Fibroblast of skin of left quadriceps (primary cell): Measurements from ENCODE around the gene PCGF3.
"Not testable (repeated sequence)": the region's sequence is repeated elsewhere in the genome, so short reads cannot be mapped to it uniquely, and the experiment has no call there.

Experiments used
- DNase-seq, 2 experiments: peaks; one replicate each; pipeline ENCODE4 v3.0.0-alpha.2; 2013; ENCODE audit warnings: low read depth in 2 of 2

Gene PCGF3

DNA sequence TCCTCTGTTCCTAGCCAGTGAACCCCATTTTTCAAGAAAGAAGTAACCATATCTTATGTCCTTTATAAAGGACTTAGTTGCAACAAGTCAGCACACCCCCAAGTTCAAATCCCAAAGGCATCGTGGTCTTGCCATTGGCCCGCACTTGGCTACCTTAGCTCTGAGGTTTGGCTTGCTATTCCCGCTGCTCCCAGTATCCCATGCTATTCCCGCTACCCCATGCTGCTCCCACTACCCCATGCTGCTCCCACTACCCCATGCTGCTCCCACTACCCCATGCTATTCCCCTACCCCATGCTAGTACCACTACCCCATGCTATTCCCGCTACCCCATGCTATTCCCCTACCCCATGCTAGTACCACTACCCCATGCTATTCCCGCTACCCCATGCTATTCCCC is 37.4 kb upstream of the PCGF3 start:
- DNase-seq: not testable (repeated sequence)

DNA sequence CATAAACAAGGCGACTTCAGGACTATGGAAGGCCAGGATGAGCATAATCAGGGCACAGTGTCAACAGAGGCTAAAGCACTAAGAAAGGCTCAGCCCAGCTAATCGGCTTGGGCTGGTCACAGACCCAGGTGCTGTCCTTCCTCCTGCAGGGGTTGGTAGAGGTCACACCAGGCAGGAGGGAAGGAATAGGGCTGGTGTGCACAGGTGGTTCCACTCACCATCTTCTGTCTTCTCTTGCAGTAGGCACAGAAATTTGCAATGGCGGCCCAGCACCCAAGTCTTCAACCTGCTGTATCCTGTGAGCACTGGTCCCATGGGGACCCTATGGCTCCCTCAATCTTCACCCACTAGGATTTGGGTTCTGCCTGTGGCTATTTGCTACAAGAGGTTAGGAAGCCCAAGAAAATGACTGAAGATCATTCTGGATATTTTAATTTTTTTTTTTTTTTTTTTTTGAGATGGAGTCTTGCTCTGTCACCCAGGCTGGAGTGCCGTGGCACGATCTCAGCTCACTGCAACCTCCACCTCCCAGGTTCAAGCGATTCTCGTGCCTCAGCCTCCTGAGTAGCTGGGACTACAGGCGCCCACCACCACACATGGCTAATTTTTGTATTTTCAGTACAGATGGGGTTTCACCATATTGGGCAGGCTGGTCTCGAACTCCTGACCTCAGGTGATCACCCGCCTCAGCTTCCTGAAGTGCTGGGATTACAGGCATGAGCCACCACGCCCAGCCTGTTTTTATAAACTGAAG is 35.6 kb upstream of the PCGF3 start:
- DNase-seq: not testable (repeated sequence)

DNA sequence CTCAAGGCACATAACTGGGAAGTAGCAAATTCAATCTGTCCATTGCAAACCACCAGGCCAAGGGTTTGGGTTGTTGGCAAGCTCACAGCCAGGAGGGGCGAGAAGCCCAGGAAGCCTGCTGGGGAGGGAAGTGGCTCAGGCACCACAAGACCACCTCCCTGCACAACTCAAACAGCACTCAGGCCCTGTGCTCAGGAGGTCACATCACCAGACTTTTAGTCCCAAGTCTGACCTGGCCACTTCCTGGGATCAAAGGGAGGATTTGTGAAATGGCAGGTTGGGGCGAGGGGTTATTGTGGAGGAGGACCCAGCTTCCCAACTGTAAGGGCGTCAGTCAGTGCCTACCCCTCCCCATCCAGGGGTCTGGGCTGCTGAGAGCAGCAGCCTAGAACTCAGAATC is 33.9 kb upstream of the PCGF3 start:
- no peak for DNase-seq

DNA sequence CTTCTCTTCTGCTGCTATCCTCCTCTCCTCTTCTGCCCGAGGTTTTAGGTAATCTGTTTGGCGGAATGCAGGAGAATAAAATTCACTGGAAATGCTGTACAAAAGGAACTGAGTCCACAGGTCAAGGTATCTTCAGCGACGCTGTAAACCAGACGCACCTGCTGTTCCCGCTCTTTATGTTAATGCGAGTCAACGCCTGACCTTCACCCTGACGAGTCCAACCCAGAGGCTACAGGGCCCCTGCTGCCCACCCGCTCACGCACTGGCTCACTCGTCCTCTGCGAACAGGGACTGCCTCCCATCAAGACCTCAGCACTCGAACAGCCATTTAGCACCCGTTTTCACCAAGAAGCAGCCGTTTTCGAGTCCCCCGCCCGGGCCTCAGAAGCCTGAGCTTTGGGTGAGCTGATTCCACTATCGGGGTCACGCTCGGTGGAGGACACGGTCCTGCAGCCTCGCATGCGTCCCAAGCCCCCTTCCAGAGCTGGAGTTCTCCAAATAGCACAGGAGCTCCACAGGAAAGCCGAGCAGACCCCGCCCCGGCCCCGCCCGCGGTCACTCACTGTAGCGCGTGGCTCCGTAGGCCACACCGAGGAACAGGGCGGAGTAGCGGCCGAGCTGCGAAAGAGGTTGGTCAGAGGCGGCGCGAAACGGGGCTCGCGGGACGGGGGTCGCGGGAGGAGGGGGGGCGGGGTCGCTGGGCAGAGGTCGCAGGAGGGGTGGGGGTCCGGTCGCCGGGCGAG is 32.1 kb upstream of the PCGF3 start:
- no peak for DNase-seq

DNA sequence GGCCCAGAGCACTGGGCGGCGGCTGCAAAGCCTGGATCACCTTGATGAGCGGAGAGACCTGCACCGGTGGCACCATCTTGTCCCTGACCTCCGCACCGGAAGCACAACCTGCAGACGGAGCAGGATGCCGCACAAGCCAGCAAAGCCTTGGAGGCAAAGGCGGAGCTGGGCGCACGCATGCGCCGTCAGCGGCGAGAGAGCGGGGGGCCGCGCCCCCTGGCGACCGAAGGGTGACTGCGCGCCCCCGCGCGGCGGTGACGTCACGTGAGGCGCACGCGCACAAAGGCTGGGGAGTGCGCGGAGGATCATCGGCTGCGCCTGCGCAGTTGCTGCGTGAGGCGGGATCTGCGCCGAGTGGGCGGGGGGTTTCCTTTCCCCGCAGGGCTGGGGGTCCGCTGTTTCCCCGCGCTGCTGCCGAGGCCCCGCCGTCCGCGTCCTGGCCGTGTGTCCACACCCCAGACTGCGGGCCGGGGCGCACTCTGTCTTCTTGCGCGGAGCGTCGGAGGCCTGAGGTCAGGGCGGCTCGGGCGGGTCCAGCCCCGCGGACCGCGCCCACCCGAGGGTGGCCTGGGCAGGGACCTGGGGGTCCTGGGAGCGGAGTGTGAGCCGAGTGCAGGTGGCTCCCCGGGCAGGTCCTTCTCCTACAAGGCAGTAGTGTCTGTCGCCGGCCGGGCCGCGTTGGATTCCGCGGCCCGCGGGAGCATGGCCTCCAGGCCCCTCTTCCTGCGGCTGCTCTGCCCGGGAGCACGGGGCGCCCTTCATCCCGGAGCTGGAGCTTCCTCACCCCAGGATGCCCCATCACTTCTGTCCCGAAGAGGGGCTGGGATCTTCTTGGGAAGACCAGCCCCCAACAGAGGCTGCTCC is 31.2 kb upstream of the PCGF3 start, which contains the start of the genes ATP5ME and MYL5:
Gene ATP5ME (minus strand): TSS at position 105 of the 864 bp plus-strand sequence. CDS start 29 bp downstream, at position 76.
Gene MYL5 (plus strand): TSS at position 371 of the 864 bp plus-strand sequence. CDS start 3,485 bp downstream, outside the sequence.
- peak; percentile 90 for DNase-seq

DNA sequence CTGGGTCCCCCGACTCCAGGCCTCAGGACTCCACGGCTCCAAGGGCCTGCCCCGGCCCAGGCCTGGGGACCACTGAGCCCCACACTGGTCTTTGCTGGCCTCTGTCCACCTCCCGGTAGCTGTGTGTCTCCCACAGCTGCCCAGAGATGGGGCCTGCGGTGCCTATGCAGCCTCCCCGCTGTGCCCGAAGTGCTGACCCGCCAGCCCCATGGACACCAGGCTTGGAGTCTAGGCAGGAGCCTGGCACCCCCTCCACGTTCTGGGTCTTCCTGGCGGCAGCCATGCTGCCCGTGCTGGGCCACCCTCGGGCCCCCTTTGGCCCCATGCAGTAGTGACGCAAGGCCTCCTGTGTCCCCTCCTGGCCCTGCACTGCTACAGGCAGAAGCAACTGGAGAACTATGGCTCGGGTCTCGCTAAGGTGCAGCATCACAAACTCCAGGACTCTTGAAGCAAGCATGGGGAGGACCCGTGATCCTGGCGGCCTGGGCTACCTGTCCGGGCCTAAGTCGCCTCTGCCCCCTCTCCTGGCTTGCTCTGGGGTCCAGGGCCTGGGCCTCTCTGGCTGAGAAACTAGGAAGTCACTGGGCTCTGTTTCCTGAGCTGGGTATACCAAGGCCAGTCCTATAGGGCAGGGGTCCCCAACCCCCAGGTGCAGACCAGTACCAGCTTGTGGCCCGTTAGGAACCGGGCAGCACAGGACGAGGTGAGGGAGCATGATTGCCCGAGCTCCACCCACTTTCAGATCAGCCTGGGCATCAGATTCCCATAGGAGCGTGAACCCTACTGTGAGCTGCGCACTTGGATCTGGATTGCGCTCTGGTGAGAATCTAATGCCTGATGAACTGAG is 30.4 kb upstream of the PCGF3 start:
- DNase-seq: no peak

DNA sequence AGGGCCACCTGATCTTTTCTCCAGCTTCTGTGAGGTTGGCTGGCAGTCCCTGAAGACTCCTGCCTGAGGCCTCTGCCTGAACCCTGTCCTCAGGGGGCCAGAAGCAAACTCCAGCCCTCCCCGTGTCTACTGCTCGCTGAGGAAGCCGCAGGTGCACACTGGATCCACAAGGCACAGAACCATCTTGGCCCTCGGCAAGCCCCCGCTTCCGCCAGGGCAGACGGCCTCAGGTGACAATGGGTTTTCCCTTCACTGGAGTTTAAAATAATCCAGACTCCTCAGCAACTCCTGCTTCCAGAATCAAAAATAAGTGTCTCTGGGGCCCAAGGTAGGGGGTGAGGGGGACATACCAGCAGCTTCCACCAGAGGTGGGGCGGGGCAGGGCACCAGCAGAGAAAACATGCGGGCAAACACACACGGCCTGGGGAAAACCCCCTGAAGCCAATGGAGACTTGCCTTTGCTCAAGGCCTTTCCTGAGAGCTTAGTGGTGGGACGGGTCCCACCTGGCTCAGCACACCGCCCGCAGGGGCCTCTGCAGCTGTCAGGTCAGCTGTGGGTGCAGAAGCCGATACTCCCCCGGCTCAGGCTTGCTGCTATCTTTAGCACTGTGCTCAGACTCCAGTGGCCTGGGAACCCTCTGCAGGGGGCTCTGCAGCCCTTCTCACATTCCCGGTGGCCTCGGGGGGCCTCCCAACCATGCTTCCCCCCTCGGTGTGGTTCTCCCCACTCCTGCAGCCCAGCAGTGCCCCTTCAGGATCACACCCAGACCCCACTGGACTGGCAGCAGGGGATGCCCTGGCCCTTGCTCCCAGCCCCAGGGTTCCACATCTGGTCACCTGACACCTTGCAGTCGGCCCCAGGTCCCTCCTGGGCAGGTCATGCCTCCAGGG is 29.4 kb upstream of the PCGF3 start:
- no peak for DNase-seq

DNA sequence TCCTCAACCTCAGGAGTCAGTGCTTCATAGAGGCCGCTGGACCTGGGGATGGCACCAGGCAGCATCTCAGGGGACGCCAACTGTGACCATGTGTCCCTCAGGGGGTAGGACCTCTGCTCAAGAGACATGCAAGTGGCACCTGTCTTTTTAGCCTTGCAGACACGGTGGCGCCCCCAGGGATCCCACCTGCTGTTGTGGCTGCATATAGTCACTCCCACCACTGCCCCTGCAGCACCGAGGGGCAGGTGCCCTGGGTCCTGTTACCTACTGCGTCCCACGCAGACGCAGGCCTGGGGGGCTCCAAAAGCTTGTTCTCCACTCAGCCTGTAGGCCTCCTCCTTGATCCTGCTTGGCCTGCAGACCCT is 28.8 kb upstream of the PCGF3 start:
- no peak for DNase-seq

DNA sequence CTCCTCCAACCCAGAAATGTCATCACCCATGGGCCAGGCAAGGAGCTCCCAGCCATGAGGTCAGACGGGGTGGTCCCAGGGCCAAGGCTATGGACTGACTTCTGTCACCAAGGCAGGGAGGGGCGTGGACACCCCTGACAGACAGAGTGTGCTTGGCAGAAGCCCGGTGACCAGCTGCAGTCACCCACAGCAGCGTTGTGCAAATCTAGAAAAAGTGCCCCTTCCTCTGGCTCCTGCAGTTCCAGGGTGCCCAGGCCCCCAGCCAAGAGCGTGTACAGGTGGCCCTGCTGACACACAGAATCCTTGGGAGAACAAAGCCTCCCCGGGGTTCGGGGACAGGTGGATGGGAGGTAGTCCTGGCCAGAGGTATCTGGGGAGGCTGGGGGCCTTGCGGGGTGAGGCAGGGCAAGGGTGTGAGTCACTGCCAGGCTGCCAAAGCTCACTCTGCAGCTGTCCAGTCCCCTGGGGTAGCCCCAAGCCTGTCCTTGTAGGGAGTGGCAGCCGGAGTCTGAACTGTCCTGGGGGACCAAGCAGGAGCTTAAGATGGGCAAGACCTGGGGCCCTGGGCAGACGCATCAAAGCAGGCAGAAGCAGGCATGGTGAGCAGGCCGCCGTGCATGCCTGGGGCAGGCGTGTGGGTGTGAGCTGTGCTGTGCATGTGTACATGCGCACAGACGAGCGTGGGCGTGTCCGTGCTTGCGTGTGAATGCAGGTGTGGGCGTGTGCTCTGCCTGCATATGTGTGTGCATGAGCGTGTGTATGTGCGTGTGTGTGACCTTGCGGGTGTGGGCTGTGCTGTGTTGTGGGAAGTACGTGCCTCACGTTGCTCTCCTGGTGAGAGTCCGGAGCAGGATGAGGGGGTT is 28.0 kb upstream of the PCGF3 start:
- no peak for DNase-seq

DNA sequence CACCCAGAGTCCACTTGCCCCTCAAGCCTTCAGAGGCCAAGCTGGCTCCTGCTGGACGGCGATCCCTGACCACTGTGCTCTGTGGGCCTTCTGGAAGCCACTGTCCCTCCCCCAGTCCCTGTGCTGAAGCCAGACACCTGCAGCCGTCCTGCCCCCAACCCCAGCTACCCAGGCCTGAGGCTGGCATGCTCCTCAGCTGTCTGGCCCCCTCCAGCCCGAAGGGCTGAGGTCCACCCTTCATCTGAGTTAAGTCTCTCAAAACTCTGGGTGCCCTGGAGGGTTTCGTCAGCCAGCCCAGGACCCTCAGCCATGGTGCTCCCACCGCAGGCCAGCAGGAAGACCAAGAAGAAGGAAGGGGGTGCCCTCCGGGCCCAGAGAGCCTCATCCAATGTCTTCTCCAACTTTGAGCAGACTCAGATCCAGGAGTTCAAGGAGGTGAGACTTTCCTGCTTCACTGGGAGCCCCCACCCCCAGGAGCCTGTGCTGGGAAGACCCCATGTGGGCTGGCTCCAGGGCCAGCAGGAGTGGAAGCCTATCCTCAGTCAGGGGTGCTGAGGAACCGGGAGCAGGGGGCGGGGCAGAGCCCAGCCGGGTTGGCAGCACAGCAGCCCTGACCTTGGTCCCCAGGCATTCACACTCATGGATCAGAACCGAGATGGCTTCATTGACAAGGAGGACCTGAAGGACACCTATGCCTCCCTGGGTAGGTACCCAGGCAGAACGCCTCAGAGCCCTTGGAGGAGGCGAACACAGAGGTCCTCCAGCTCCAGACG is 27.1 kb upstream of the PCGF3 start:
- DNase-seq: no peak

DNA sequence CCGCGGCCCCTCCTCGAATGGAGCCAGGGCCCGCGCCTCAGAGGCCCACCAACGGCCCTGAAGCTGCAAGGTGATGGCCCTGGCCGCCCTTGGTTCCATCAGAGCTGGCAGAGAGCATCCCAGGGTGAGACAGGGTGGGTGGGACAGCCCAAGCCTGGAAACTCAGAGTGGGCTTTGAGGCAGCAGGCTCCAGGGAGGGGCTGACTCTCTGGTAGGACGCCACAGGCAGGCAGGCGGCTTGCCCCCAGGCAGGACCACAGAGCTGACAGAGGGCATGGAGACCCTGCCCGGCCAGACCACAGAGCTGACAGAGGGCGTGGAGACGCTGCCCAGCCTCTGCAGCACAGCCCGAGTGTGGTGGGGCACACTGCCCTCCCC is 26.5 kb upstream of the PCGF3 start:
- DNase-seq: no peak

DNA sequence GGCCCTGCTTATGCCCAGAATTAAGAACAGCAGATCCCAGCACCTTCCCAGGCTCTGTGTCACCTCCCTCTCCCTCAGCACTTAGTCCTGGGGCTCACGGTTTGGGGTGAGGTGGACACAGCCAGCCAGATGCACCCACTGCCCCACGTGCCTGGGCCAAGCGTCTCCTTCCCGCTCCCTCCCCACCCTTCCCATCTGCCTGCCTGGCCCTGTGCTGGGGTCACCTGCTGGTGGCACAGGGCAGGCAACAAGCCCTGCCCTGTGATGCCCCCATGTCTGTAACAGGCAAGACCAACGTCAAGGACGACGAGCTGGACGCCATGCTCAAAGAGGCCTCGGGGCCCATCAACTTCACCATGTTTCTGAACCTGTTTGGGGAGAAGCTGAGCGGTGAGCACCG is 26.0 kb upstream of the PCGF3 start:
- DNase-seq: no peak

DNA sequence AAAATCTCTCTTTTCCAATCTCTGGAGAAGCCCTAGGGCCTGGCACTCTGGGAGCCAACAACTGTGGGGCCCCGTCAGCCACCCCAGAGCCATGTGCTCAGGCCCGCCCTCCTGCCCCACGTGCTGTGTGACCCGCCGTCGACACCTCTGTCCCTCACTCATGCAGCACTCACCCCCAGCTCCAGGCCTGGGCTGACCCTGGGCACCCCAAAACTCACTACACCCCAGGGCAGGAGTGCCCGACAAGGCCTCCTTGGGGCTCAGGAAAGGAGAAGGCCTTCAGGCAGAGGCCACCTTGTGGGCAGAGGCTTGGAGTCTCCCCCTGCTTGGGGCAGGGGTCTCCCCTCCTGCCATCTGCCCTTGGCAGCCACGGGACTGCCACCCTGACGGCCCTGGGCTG is 25.5 kb upstream of the PCGF3 start:
- no peak for DNase-seq

DNA sequence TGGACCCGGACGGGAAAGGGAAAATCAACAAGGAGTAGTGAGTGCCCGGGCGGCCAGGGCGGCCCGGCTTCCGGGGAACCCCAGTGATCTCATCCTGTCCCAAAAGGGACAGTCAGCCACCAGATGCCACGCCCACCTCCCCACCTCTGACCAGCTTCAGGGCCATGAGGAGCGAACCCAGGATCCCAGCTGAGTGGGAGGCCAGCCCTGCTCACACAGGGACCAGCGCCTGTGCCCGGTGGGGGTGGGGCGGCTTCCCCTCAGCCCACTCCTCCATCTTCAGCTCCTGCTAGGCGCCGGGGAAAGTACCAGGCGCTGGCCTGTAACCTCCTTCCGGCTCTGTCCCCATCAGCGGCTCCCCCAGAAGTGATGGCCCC is 25.1 kb upstream of the PCGF3 start:
- DNase-seq: no peak

DNA sequence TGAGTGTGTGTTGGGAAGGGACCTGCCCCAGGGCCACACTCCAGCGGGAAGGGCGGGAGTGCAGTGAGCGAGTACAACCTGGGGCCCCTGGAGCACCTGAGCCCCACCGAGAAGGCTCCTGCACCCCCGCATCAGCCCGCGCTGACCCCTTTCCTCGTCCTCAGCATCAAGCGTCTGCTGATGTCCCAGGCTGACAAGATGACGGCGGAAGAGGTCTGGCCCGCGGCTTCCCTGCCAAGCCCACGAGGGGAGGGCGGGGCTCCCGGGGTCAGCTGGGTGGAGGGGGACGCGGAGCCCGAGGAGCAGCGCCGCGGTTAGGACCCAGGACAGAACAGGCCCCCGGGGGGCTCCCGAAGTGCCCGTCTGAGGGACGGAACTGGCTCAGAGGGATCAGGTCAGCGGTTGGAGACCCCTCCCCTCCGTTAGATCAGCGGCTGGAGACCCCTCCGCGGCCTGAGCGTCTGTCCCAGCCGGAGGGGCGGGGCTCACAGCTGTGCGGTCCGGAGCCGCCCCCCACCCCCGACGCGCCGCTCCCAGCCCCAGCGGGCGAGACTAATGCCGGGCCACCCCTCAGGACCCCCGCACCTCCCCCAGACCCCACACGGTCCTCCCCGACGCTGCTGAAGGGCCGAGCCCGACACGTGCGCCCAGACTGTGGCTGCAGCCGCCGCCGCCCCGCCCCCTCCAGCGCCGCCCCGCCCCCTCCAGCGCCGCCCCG is 24.5 kb upstream of the PCGF3 start:
- DNase-seq: no peak

DNA sequence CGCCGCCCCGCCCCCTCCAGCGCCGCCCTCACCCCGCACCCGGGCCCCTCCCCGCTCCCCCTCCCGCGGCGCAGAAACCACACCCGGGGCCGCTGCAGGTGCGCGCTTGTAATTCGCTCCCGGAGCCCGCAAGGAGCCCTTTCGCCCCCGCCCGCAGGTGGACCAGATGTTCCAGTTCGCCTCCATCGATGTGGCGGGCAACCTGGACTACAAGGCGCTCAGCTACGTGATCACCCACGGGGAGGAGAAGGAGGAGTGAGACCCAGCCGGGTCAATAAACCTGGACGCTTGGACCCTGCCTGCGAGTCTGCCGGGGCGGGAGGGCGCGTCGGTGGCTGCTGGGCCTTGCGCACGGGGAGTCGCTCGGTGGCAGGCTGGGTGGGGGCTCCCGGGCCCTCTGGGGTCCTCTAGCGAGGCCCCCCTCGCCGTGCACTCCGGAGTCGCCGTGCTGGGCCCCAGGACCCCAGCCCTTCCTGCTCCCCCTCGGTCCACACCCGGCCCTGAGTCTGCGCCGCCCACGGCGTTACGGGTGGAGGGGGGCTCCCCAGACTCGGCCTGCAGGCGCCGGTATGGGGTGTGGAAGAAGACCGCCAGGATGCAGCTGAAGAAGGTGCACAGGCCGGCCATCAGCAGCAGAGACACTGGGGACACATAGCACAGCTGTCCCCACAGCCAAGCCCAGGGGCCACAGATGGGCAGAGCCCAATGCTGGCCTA is 23.7 kb upstream of the PCGF3 start:
- DNase-seq: no peak

DNA sequence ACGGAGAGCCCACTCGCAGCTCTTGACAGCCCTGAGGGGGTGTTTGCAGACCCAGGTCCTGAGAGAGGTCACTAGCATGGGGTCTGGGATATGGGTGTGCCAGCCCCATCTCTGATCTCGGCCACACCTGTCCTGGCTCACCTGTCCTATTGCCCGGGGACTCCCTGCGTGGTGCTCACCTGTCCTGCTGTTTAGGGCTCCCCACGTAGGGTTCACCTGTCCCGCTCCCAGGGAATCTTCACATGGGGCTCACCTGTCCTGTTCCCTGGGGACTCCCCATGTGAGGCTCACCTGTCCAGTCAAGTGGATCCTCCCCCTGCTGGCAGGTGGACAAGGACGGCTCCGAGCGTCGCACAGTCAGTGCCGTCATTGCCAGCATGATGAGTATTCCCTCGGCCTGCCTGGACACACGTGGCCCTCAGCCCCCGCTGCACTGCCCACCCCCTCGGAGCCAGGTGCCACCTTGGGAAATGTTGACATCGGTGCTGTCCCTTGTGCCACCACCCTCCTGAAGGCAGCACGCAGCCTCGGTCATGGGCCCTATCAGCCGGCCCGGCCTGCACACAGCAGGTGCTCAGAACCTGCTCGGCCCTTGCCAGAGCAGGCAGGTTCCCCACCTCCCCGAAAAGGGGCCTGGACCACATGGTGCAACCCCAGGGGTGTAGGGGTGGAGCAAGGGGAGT is 23.0 kb upstream of the PCGF3 start:
- DNase-seq: no peak
